GM13976 (cell line): Measurements from ENCODE around the gene SLC12A7.

Experiments
- DNase-seq: peaks from one replicate; pipeline ENCODE4 v3.0.0; 2012; ENCODE audit warnings: low spot score
- CTCF ChIP-seq: IDR thresholded peaks from 2 replicates; pipeline ENCODE4 v1.5.1; 2012; ENCODE audit warnings: borderline replicate concordance, mild to moderate bottlenecking; ENCODE audit not compliant: insufficient read depth; ENCODE audit errors: extremely low read depth, missing control alignments, control extremely low read depth
- in situ Hi-C: fragments of 300-500 bp; cut with MboI; formaldehyde crosslinking; loops from one replicate; pipeline ENCODE4 v1.12.0; 2022; ENCODE audit warnings: low sequenced_read_pairs, mixed read lengths, inconsistent platforms; ENCODE audit not compliant: unreplicated experiment

Gene SLC12A7

GRCh38 chr5:1057485-1058082 lies 54.3 kb downstream of the SLC12A7 start:
- in situ Hi-C loops = no loop called here
- no peak for TF ChIP-seq CTCF
- DNase-seq = no peak

- in situ Hi-C loops = no loop called here
- no peak for DNase-seq
- TF ChIP-seq CTCF = no peak
Observed at GRCh38 chr5:1056611-1057484, 55.0 kb downstream of the SLC12A7 start.

- DNase-seq = no peak
- TF ChIP-seq CTCF = no peak
- in situ Hi-C loops = no loop called here
Observed at GRCh38 chr5:1055896-1056610, 55.8 kb downstream of the SLC12A7 start.

GRCh38 chr5:1054799-1055775 lies 56.8 kb downstream of the SLC12A7 start:
- no peak for DNase-seq
- no peak for TF ChIP-seq CTCF
- in situ Hi-C loops = no loop called here

GRCh38 chr5:1054018-1054798 lies 57.7 kb downstream of the SLC12A7 start:
- no peak for DNase-seq
- in situ Hi-C loops = no loop called here
- TF ChIP-seq CTCF = no peak
